Measurements from ENCODE around the gene NUTM1.

NUTM1 gene

DNA sequence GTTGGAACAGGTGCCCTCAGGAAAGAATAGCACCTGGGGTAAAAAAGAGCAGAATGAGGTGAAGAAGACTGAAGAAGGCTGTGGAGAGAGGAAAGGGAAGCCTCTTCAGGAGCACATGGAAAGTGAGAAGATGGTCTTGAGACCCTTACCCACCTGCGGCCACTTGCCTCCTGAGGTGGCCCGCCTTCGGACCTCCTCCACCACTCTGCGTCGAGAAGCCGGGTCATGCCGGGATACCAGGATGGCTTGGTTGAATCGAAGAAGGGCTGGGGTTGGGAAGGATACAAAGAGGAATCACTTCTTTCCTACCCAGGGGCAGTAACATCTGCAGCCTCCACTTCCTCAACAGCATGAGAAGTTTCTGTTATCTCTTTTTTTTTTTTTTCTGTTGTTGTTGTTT lies 20.9 kb downstream of the NUTM1 start:
- TF ChIP-seq ZFHX2 (tag by site-specific recombination; conservative IDR thresholded peaks at IDR 0.05), result no peak
- TF ChIP-seq ZNF148 (tag by site-specific recombination; IDR thresholded peaks at IDR 0.05; ENCODE audit: borderline replicate concordance), result no peak
- no peak for TF ChIP-seq ZNF660 (tag by site-specific recombination; IDR thresholded peaks at IDR 0.05)
- TF ChIP-seq, protein P1, sequence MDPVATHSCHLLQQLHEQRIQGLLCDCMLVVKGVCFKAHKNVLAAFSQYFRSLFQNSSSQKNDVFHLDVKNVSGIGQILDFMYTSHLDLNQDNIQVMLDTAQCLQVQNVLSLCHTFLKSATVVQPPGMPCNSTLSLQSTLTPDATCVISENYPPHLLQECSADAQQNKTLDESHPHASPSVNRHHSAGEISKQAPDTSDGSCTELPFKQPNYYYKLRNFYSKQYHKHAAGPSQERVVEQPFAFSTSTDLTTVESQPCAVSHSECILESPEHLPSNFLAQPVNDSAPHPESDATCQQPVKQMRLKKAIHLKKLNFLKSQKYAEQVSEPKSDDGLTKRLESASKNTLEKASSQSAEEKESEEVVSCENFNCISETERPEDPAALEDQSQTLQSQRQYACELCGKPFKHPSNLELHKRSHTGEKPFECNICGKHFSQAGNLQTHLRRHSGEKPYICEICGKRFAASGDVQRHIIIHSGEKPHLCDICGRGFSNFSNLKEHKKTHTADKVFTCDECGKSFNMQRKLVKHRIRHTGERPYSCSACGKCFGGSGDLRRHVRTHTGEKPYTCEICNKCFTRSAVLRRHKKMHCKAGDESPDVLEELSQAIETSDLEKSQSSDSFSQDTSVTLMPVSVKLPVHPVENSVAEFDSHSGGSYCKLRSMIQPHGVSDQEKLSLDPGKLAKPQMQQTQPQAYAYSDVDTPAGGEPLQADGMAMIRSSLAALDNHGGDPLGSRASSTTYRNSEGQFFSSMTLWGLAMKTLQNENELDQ (tag by site-specific recombination; IDR thresholded peaks at IDR 0.05; ENCODE audit: low read depth), result no peak
- no peak for TF ChIP-seq YY2 (tag by site-specific recombination; IDR thresholded peaks at IDR 0.05)
- TF ChIP-seq ZNF776 (tag by site-specific recombination; IDR thresholded peaks at IDR 0.05; ENCODE audit: borderline replicate concordance), result no peak
- no peak for TF ChIP-seq ZNF311 (tag by site-specific recombination; IDR thresholded peaks at IDR 0.05; ENCODE audit: borderline replicate concordance)
- ChIA-PET POLR2A (no interaction called here), CTCF (no interaction called here)

DNA sequence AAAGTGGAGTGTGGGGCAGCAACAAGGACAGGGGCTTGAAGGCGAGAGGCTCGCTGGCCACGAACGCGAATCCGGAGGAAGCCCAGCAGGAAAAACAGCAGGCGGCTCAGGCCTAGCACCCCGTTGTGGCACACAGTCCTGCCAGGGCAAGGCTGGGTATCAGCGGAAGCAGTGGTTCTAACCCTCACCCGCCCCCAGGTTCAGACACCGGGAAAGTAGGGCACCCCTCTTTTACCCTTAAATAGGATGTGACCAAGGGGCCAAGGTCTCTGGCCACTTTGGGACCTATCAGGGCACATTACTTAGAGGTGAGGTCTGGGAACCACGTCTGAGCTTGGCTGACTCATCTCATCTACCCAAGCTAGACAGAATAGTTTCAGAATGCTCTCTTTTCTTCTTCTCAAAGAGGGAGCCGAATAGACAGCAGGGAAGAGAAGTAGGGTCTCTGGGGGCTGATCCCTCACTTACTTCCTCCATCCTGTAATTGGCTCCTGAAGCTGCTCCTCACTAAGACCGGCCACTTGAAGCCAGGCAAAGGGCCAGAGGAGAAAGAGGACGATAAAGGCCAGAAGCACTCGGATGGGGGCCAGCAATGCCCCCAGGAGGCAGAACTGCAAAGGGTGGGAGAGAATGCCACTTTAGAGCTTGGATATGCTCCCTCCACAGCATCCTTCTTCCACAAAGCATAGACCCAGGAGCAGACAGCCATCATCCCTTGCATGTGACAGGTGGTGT lies 22.1 kb downstream of the NUTM1 start:
- TF ChIP-seq ZNF558 (tag by site-specific recombination; IDR thresholded peaks at IDR 0.05) (no peak), ZNF529 (tag by site-specific recombination; IDR thresholded peaks at IDR 0.05; ENCODE audit: insufficient replicate concordance) (no peak), ZNF596 (tag by site-specific recombination; IDR thresholded peaks at IDR 0.05) (no peak), ZNF140 (tag by site-specific recombination; IDR thresholded peaks at IDR 0.05) (no peak), ZFHX2 (tag by site-specific recombination; conservative IDR thresholded peaks at IDR 0.05) (no peak), SP2 (tag by site-specific recombination; IDR thresholded peaks at IDR 0.05) (no peak), SCRT2 (tag by site-specific recombination; IDR thresholded peaks at IDR 0.05) (no peak), CTCF (tag by site-specific recombination; IDR thresholded peaks at IDR 0.05) (no peak), ZNF155 (tag by site-specific recombination; IDR thresholded peaks at IDR 0.05) (no peak), ZNF530 (tag by site-specific recombination; IDR thresholded peaks at IDR 0.05; ENCODE audit: low read depth) (no peak), ZNF658 (tag by site-specific recombination; IDR thresholded peaks at IDR 0.05) (no peak), FEZF1 (tag by site-specific recombination; IDR thresholded peaks at IDR 0.05) (no peak)
- TF ChIP-seq, protein P2, sequence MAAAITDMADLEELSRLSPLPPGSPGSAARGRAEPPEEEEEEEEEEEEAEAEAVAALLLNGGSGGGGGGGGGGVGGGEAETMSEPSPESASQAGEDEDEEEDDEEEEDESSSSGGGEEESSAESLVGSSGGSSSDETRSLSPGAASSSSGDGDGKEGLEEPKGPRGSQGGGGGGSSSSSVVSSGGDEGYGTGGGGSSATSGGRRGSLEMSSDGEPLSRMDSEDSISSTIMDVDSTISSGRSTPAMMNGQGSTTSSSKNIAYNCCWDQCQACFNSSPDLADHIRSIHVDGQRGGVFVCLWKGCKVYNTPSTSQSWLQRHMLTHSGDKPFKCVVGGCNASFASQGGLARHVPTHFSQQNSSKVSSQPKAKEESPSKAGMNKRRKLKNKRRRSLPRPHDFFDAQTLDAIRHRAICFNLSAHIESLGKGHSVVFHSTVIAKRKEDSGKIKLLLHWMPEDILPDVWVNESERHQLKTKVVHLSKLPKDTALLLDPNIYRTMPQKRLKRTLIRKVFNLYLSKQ (tag by site-specific recombination; IDR thresholded peaks at IDR 0.05; ENCODE audit: borderline replicate concordance), result no peak
- CTCF ChIA-PET, result interaction anchor here (1.2 kb wide), 1 partner anchor 22 kb away, joined by 4 read pairs; the partner anchor contains the start of genes NOP10 and NUTM1
- Histone ChIP-seq H3K9me3 (ENCODE audit: control insufficient read depth, insufficient read depth, low read depth, low read length) (no peaks in the 10 kb centered on the region), H3K4me3 (ENCODE audit: low read depth, low read length) (no peak overlapping the region), H3K4me1 (ENCODE audit: control insufficient read depth, insufficient read depth, low read length) (no peaks in the 10 kb centered on the region; the same call in 1 of the 2 replicates), H3K27ac (ENCODE audit: extremely low read depth, low read depth, low read length) (no peak overlapping the region), H3K36me3 (ENCODE audit: control insufficient read depth in 2 of 2, insufficient read depth in 1 of 2, low read length in 2 of 2) (peaks cover 0 to 30% of the 10 kb centered on the region in 2 experiments; a peak in 1 of 3 replicates)
- POLR2A ChIA-PET, result no interaction called here

More for the DNA sequence above, 20.9 kb downstream of the NUTM1 start:
- no peaks in the 10 kb centered on the region for H3K9me3 ChIP-seq (ENCODE audit: control insufficient read depth, insufficient read depth, low read depth, low read length)
- H3K4me1 ChIP-seq (ENCODE audit: control insufficient read depth, insufficient read depth, low read length), result no peaks in the 10 kb centered on the region; the same call in 1 of the 2 replicates
- no peak overlapping the region for H3K4me3 ChIP-seq (ENCODE audit: low read depth, low read length)
- H3K27ac ChIP-seq (ENCODE audit: extremely low read depth, low read depth, low read length), result no peak overlapping the region
- H3K36me3 ChIP-seq (ENCODE audit: control insufficient read depth in 2 of 2, insufficient read depth in 1 of 2, low read length in 2 of 2), result peaks cover 0 to 41% of the 10 kb centered on the region in 2 experiments; a peak in 1 of 3 replicates
